ENCODE measurements around the gene PAM. TPM values are rescaled to one million over a fixed set of nuclear protein-coding genes. Genes with fewer than 3 reads are reported as not detected.

Gene PAM
- polyA plus RNA-seq, 1 donor (not counting 4 experiments of a cell fraction or from before 2014, with no cell fraction given): 149 TPM

- Histone ChIP-seq H3K9me1 (ENCODE audit: control insufficient read depth, extremely low read depth, insufficient read depth, low read length) (no peaks in the 10 kb centered on the region), H3K27ac (ENCODE audit: control insufficient read depth, insufficient read depth, low read length) (no peak overlapping the region), H4K20me1 (ENCODE audit: control insufficient read depth, extremely low read depth, insufficient read depth, low read length) (no peaks in the 10 kb centered on the region), H3K4me3 (ENCODE audit: control insufficient read depth in 2 of 3, extremely low read depth in 1 of 3, insufficient read depth in 2 of 3, low read depth in 1 of 3, low read length in 3 of 3) (no peak overlapping the region), H3K9ac (ENCODE audit: control insufficient read depth, extremely low read depth, insufficient read depth, low read length) (no peak overlapping the region), H2AFZ (ENCODE audit: control insufficient read depth, low read length) (no peak overlapping the region), H3K36me3 (ENCODE audit: control insufficient read depth in 2 of 2, extremely low read depth in 1 of 2, insufficient read depth in 2 of 2, low read length in 2 of 2) (peaks cover 0 to 1% of the 10 kb centered on the region in 2 experiments), H3K4me1 (ENCODE audit: control insufficient read depth, extremely low read depth, insufficient read depth, low read length) (no peaks in the 10 kb centered on the region), H3K4me2 (ENCODE audit: control insufficient read depth, extremely low read depth, insufficient read depth, low read depth, low read length) (no peak overlapping the region), H3K9me3 (ENCODE audit: control insufficient read depth, low read depth, low read length) (no peaks in the 10 kb centered on the region), H3K27me3 (ENCODE audit: control insufficient read depth, extremely low read depth, insufficient read depth, low read length) (no peaks in the 10 kb centered on the region), H3K79me2 (ENCODE audit: control insufficient read depth, insufficient read depth, low read length) (peaks cover 1% of the 10 kb centered on the region)
- TF ChIP-seq EZH2 (IDR thresholded peaks at IDR 0.05; ENCODE audit: low read length): no peak
- TF ChIP-seq CTCF (optimal IDR thresholded peaks at IDR 0.05 in 1 of 3, IDR thresholded peaks at IDR 0.05 in 1 of 3, conservative IDR thresholded peaks at IDR 0.05 in 1 of 3; ENCODE audit: extremely low read depth in 1 of 3, insufficient read depth in 2 of 3, low read length in 3 of 3): no peak
- dilution Hi-C loops (cut with MboI; ENCODE audit: extremely low pct_ligation_motif_present, low sequenced_read_pairs): no loop called here
- DNase-seq (ENCODE audit: low read depth, low spot score) (no peak), FAIRE-seq (no peak)
Measured at GRCh38 chr5:102902647-102903046, 147.5 kb downstream of the PAM start.

GRCh38 chr5:102903074-102903871, 148.2 kb downstream of the PAM start:
- H3K27ac ChIP-seq (ENCODE audit: control insufficient read depth, insufficient read depth, low read length): no peak overlapping the region
- H2AFZ ChIP-seq (ENCODE audit: control insufficient read depth, low read length): no peak overlapping the region
- H4K20me1 ChIP-seq (ENCODE audit: control insufficient read depth, extremely low read depth, insufficient read depth, low read length): no peaks in the 10 kb centered on the region
- no peak overlapping the region for H3K4me2 ChIP-seq (ENCODE audit: control insufficient read depth, extremely low read depth, insufficient read depth, low read depth, low read length)
- H3K4me3 ChIP-seq (ENCODE audit: control insufficient read depth in 2 of 3, extremely low read depth in 1 of 3, insufficient read depth in 2 of 3, low read depth in 1 of 3, low read length in 3 of 3): no peak overlapping the region
- H3K27me3 ChIP-seq (ENCODE audit: control insufficient read depth, extremely low read depth, insufficient read depth, low read length): no peaks in the 10 kb centered on the region
- no peaks in the 10 kb centered on the region for H3K9me3 ChIP-seq (ENCODE audit: control insufficient read depth, low read depth, low read length)
- peaks cover 1% of the 10 kb centered on the region for H3K79me2 ChIP-seq (ENCODE audit: control insufficient read depth, insufficient read depth, low read length)
- dilution Hi-C loops (cut with MboI; ENCODE audit: extremely low pct_ligation_motif_present, low sequenced_read_pairs): no loop called here
- no peak overlapping the region for H3K9ac ChIP-seq (ENCODE audit: control insufficient read depth, extremely low read depth, insufficient read depth, low read length)
- no peaks in the 10 kb centered on the region for H3K9me1 ChIP-seq (ENCODE audit: control insufficient read depth, extremely low read depth, insufficient read depth, low read length)
- FAIRE-seq (no peak), DNase-seq (ENCODE audit: low read depth, low spot score) (no peak)
- H3K4me1 ChIP-seq (ENCODE audit: control insufficient read depth, extremely low read depth, insufficient read depth, low read length): no peaks in the 10 kb centered on the region
- no peak for TF ChIP-seq CTCF (optimal IDR thresholded peaks at IDR 0.05 in 1 of 3, IDR thresholded peaks at IDR 0.05 in 1 of 3, conservative IDR thresholded peaks at IDR 0.05 in 1 of 3; ENCODE audit: extremely low read depth in 1 of 3, insufficient read depth in 2 of 3, low read length in 3 of 3)
- H3K36me3 ChIP-seq (ENCODE audit: control insufficient read depth in 2 of 2, extremely low read depth in 1 of 2, insufficient read depth in 2 of 2, low read length in 2 of 2): peaks cover 0 to 1% of the 10 kb centered on the region in 2 experiments
